Measurements from ENCODE around the gene IL1RN. TPM values are rescaled to one million over a fixed set of nuclear protein-coding genes. Genes with fewer than 3 reads are reported as not detected.

IL1RN gene
- total and polyA plus RNA-seq, 2 of the 8 experiments (the other 6 are each of a cell fraction or from before 2014, with no cell fraction given), result not detected

GRCh38 chr2:113089916-113090315 is 37.5 kb upstream of the IL1RN start (continued):
- TF ChIP-seq TCF12 (IDR thresholded peaks at IDR 0.05; ENCODE audit: low read depth, low read length), result no peak
- TF ChIP-seq TEAD4 (IDR thresholded peaks at IDR 0.05; ENCODE audit: low read depth, low read length), result no peak
- no peak for TF ChIP-seq CHD2 (IDR thresholded peaks at IDR 0.05; ENCODE audit: low read length)
- TF ChIP-seq NRF1 (IDR thresholded peaks at IDR 0.05; ENCODE audit: low read depth, low read length), result no peak
- TF ChIP-seq USF2 (IDR thresholded peaks at IDR 0.05; ENCODE audit: low read length), result no peak

Measured in H1 (cell line).